HUES6 (cell line): ENCODE results near the gene BMP7.

Experiments used
- H3K27ac ChIP-seq: 2 replicates; pipeline ENCODE4 v1.7.0; 2013; ENCODE audit warnings: low read depth, mild to moderate bottlenecking, low read length, inconsistent platforms
- H3K27me3 ChIP-seq: 2 replicates; pipeline ENCODE4 v1.6.1; 2013; ENCODE audit warnings: low read length; ENCODE audit not compliant: control insufficient read depth, insufficient read depth
- H3K36me3 ChIP-seq: 2 replicates; pipeline ENCODE4 v1.6.1; 2013; ENCODE audit warnings: low read length; ENCODE audit not compliant: control insufficient read depth, insufficient read depth
- H3K4me1 ChIP-seq: 2 replicates; pipeline ENCODE4 v1.6.1; 2013; ENCODE audit warnings: low read length; ENCODE audit not compliant: control insufficient read depth, insufficient read depth
- H3K4me3 ChIP-seq: 2 replicates; pipeline ENCODE4 v1.5.1; 2013; ENCODE audit warnings: low read depth, low read length
- H3K9ac ChIP-seq: one replicate; pipeline ENCODE4 v1.6.1; 2013; ENCODE audit warnings: mild to moderate bottlenecking, low read length
- H3K9me3 ChIP-seq: 2 replicates; pipeline ENCODE4 v1.6.1; 2013; ENCODE audit warnings: low read depth, low read length; ENCODE audit not compliant: control insufficient read depth, insufficient read depth

The BMP7 gene

GRCh38 chr20:57131601-57132391 lies 134.6 kb downstream of the BMP7 start:
- Histone ChIP-seq H3K4me3 (no peak overlapping the region), H3K9me3 (no peaks in the 10 kb centered on the region), H3K27ac (no peak overlapping the region), H3K4me1 (peaks cover 8% of the 10 kb centered on the region; the same call in 1 of the 2 replicates), H3K36me3 (no peaks in the 10 kb centered on the region), H3K9ac (no peak overlapping the region), H3K27me3 (0 out of 2 replicates have a peak, but pooled peaks cover 3% of the 10 kb centered on the region)

- H3K9me3 ChIP-seq = no peaks in the 10 kb centered on the region
- 0 out of 2 replicates have a peak, but pooled peaks cover 3% of the 10 kb centered on the region for H3K27me3 ChIP-seq
- no peaks in the 10 kb centered on the region for H3K36me3 ChIP-seq
- no peak overlapping the region for H3K9ac ChIP-seq
- H3K27ac ChIP-seq = no peak overlapping the region
- H3K4me1 ChIP-seq = peaks cover 13% of the 10 kb centered on the region; the same call in 1 of the 2 replicates
- no peak overlapping the region for H3K4me3 ChIP-seq
These were observed 135.4 kb downstream of the BMP7 start for GRCh38 chr20:57131077-57131476.

GRCh38 chr20:57130160-57130772 lies 136.2 kb downstream of the BMP7 start:
- H3K27ac ChIP-seq = no peak overlapping the region
- no peak overlapping the region for H3K9ac ChIP-seq
- H3K36me3 ChIP-seq = no peaks in the 10 kb centered on the region
- H3K9me3 ChIP-seq = no peaks in the 10 kb centered on the region
- H3K4me3 ChIP-seq = no peak overlapping the region
- H3K4me1 ChIP-seq = peaks cover 13% of the 10 kb centered on the region; the same call in 1 of the 2 replicates
- 0 out of 2 replicates have a peak, but pooled peaks cover 3% of the 10 kb centered on the region for H3K27me3 ChIP-seq

GRCh38 chr20:57129303-57129702 lies 137.1 kb downstream of the BMP7 start:
- no peak overlapping the region for H3K9ac ChIP-seq
- no peaks in the 10 kb centered on the region; the same call in 1 of the 2 replicates for H3K9me3 ChIP-seq
- no peak overlapping the region for H3K27ac ChIP-seq

GRCh38 chr20:57128044-57128757 lies 138.2 kb downstream of the BMP7 start:
- Histone ChIP-seq H3K4me3 (no peak overlapping the region), H3K27me3 (0 out of 2 replicates have a peak, but pooled peaks cover 3% of the 10 kb centered on the region), H3K4me1 (peaks cover 13% of the 10 kb centered on the region), H3K27ac (no peak overlapping the region), H3K9ac (no peak overlapping the region), H3K36me3 (no peaks in the 10 kb centered on the region), H3K9me3 (peaks cover 7% of the 10 kb centered on the region)

More at GRCh38 chr20:57129303-57129702, 137.1 kb downstream of the BMP7 start:
- 0 out of 2 replicates have a peak, but pooled peaks cover 3% of the 10 kb centered on the region for H3K27me3 ChIP-seq
- H3K36me3 ChIP-seq = no peaks in the 10 kb centered on the region
- peaks cover 13% of the 10 kb centered on the region for H3K4me1 ChIP-seq
- H3K4me3 ChIP-seq = no peak overlapping the region

- Histone ChIP-seq H3K4me3 (no peak overlapping the region), H3K4me1 (peaks cover 13% of the 10 kb centered on the region), H3K27ac (no peak overlapping the region), H3K9ac (no peak overlapping the region), H3K27me3 (no peaks in the 10 kb centered on the region), H3K36me3 (no peaks in the 10 kb centered on the region), H3K9me3 (peaks cover 8% of the 10 kb centered on the region)
These were observed 139.9 kb downstream of the BMP7 start for GRCh38 chr20:57126481-57127092.

- H3K4me1 ChIP-seq = peaks cover 13% of the 10 kb centered on the region
- no peak overlapping the region for H3K4me3 ChIP-seq
- H3K36me3 ChIP-seq = no peaks in the 10 kb centered on the region
- no peak overlapping the region for H3K9ac ChIP-seq
- H3K27me3 ChIP-seq = no peaks in the 10 kb centered on the region
- H3K27ac ChIP-seq = no peak overlapping the region
- peaks cover 8% of the 10 kb centered on the region for H3K9me3 ChIP-seq
These were observed 141.5 kb downstream of the BMP7 start for GRCh38 chr20:57124800-57125517.

- Histone ChIP-seq H3K4me3 (no peak overlapping the region), H3K4me1 (peaks cover 13% of the 10 kb centered on the region), H3K9me3 (peaks cover 8% of the 10 kb centered on the region), H3K27me3 (no peaks in the 10 kb centered on the region), H3K9ac (no peak overlapping the region), H3K36me3 (no peaks in the 10 kb centered on the region), H3K27ac (no peak overlapping the region)
These were observed 142.1 kb downstream of the BMP7 start for GRCh38 chr20:57124366-57124765.

- H3K9ac ChIP-seq = no peak overlapping the region
- H3K27me3 ChIP-seq = no peaks in the 10 kb centered on the region
- no peak overlapping the region for H3K27ac ChIP-seq
- peaks cover 8% of the 10 kb centered on the region for H3K9me3 ChIP-seq
- peaks cover 11% of the 10 kb centered on the region for H3K4me1 ChIP-seq
- no peak overlapping the region for H3K4me3 ChIP-seq
- no peaks in the 10 kb centered on the region for H3K36me3 ChIP-seq
These were observed 142.9 kb downstream of the BMP7 start for GRCh38 chr20:57123504-57123903.
